ENCODE data around the gene CYP39A1. TPM values are rescaled to one million over a fixed set of nuclear protein-coding genes. Genes with fewer than 3 reads are reported as not detected.

Gene CYP39A1
- total and polyA plus RNA-seq, 2 donors: 1.2 to 1.7 TPM

GRCh38 chr6:46612645-46613044 lies 40.0 kb downstream of the CYP39A1 start:
- Histone ChIP-seq H3K9me3 (ENCODE audit: control insufficient read depth in 2 of 2, insufficient read depth in 1 of 2, low read length in 1 of 2) (no peaks in the 10 kb centered on the region), H3K36me3 (ENCODE audit: control insufficient read depth in 2 of 2, insufficient read depth in 2 of 2, low read length in 1 of 2) (no peaks in the 10 kb centered on the region), H3K27ac (ENCODE audit: low read depth in 1 of 2, low read length in 1 of 2) (no peak overlapping the region), H3K4me1 (ENCODE audit: control insufficient read depth in 2 of 2, insufficient read depth in 2 of 2, low read length in 2 of 2) (no peaks in the 10 kb centered on the region), H3K4me3 (ENCODE audit: low read length in 2 of 2) (no peak overlapping the region), H3K27me3 (ENCODE audit: control insufficient read depth in 2 of 2, insufficient read depth in 1 of 2, low read length in 1 of 2) (no peaks in the 10 kb centered on the region)
- WGBS: 87% methylated on average over 2 of the region's 2 CpGs
- DNase-seq (ENCODE audit: low read depth in 6 of 9, low spot score in 9 of 9): no peak

- WGBS: 92% methylated on average over 3 of the region's 3 CpGs
- DNase-seq (ENCODE audit: low read depth in 6 of 9, low spot score in 9 of 9): no peak
- no peaks in the 10 kb centered on the region for H3K4me1 ChIP-seq (ENCODE audit: control insufficient read depth in 2 of 2, insufficient read depth in 2 of 2, low read length in 2 of 2)
- H3K9me3 ChIP-seq (ENCODE audit: control insufficient read depth in 2 of 2, insufficient read depth in 1 of 2, low read length in 1 of 2): no peaks in the 10 kb centered on the region
- no peak overlapping the region for H3K27ac ChIP-seq (ENCODE audit: low read depth in 1 of 2, low read length in 1 of 2)
- H3K4me3 ChIP-seq (ENCODE audit: low read length in 2 of 2): no peak overlapping the region
- H3K27me3 ChIP-seq (ENCODE audit: control insufficient read depth in 2 of 2, insufficient read depth in 1 of 2, low read length in 1 of 2): no peaks in the 10 kb centered on the region
- no peaks in the 10 kb centered on the region for H3K36me3 ChIP-seq (ENCODE audit: control insufficient read depth in 2 of 2, insufficient read depth in 2 of 2, low read length in 1 of 2)
Measured at GRCh38 chr6:46610862-46611553, 41.6 kb downstream of the CYP39A1 start.

GRCh38 chr6:46606338-46606737 lies 46.3 kb downstream of the CYP39A1 start:
- Histone ChIP-seq H3K4me3 (ENCODE audit: low read length in 2 of 2) (no peak overlapping the region), H3K9me3 (ENCODE audit: control insufficient read depth in 2 of 2, insufficient read depth in 1 of 2, low read length in 1 of 2) (no peaks in the 10 kb centered on the region), H3K27ac (ENCODE audit: low read depth in 1 of 2, low read length in 1 of 2) (no peak overlapping the region), H3K4me1 (ENCODE audit: control insufficient read depth in 2 of 2, insufficient read depth in 2 of 2, low read length in 2 of 2) (no peaks in the 10 kb centered on the region), H3K27me3 (ENCODE audit: control insufficient read depth in 2 of 2, insufficient read depth in 1 of 2, low read length in 1 of 2) (no peaks in the 10 kb centered on the region), H3K36me3 (ENCODE audit: control insufficient read depth in 2 of 2, insufficient read depth in 2 of 2, low read length in 1 of 2) (no peaks in the 10 kb centered on the region)
- WGBS: 77% methylated on average over 3 of the region's 3 CpGs
- DNase-seq (ENCODE audit: low read depth in 6 of 9, low spot score in 9 of 9): no peak

GRCh38 chr6:46605091-46605797 lies 47.4 kb downstream of the CYP39A1 start:
- Histone ChIP-seq H3K4me1 (ENCODE audit: control insufficient read depth in 2 of 2, insufficient read depth in 2 of 2, low read length in 2 of 2) (no peaks in the 10 kb centered on the region), H3K27me3 (ENCODE audit: control insufficient read depth in 2 of 2, insufficient read depth in 1 of 2, low read length in 1 of 2) (no peaks in the 10 kb centered on the region), H3K36me3 (ENCODE audit: control insufficient read depth in 2 of 2, insufficient read depth in 2 of 2, low read length in 1 of 2) (no peaks in the 10 kb centered on the region), H3K9me3 (ENCODE audit: control insufficient read depth in 2 of 2, insufficient read depth in 1 of 2, low read length in 1 of 2) (no peaks in the 10 kb centered on the region), H3K27ac (ENCODE audit: low read depth in 1 of 2, low read length in 1 of 2) (no peak overlapping the region), H3K4me3 (ENCODE audit: low read length in 2 of 2) (no peak overlapping the region)
- 95% methylated on average over 3 of the region's 3 CpGs for WGBS
- no peak for DNase-seq (ENCODE audit: low read depth in 6 of 9, low spot score in 9 of 9)

- WGBS: 95% methylated on average over 3 of the region's 3 CpGs
- DNase-seq (ENCODE audit: low read depth in 6 of 9, low spot score in 9 of 9): no peak
- no peaks in the 10 kb centered on the region for H3K4me1 ChIP-seq (ENCODE audit: control insufficient read depth in 2 of 2, insufficient read depth in 2 of 2, low read length in 2 of 2)
Measured at GRCh38 chr6:46598215-46598614, 54.4 kb downstream of the CYP39A1 start.

GRCh38 chr6:46592740-46593139 lies 59.9 kb downstream of the CYP39A1 start:
- no peak for DNase-seq (ENCODE audit: low read depth in 6 of 9, low spot score in 9 of 9)
- Histone ChIP-seq H3K27ac (ENCODE audit: low read depth in 1 of 2, low read length in 1 of 2) (no peak overlapping the region), H3K9me3 (ENCODE audit: control insufficient read depth in 2 of 2, insufficient read depth in 1 of 2, low read length in 1 of 2) (no peaks in the 10 kb centered on the region)

More at GRCh38 chr6:46598215-46598614, 54.4 kb downstream of the CYP39A1 start:
- no peak overlapping the region for H3K4me3 ChIP-seq (ENCODE audit: low read length in 2 of 2)
- H3K27me3 ChIP-seq (ENCODE audit: control insufficient read depth in 2 of 2, insufficient read depth in 1 of 2, low read length in 1 of 2): no peaks in the 10 kb centered on the region
- H3K36me3 ChIP-seq (ENCODE audit: control insufficient read depth in 2 of 2, insufficient read depth in 2 of 2, low read length in 1 of 2): no peaks in the 10 kb centered on the region
- no peak overlapping the region for H3K27ac ChIP-seq (ENCODE audit: low read depth in 1 of 2, low read length in 1 of 2)
- no peaks in the 10 kb centered on the region for H3K9me3 ChIP-seq (ENCODE audit: control insufficient read depth in 2 of 2, insufficient read depth in 1 of 2, low read length in 1 of 2)

GRCh38 chr6:46592046-46592445 lies 60.6 kb downstream of the CYP39A1 start:
- Histone ChIP-seq H3K27me3 (ENCODE audit: control insufficient read depth in 2 of 2, insufficient read depth in 1 of 2, low read length in 1 of 2) (no peaks in the 10 kb centered on the region), H3K27ac (ENCODE audit: low read depth in 1 of 2, low read length in 1 of 2) (no peak overlapping the region), H3K9me3 (ENCODE audit: control insufficient read depth in 2 of 2, insufficient read depth in 1 of 2, low read length in 1 of 2) (no peaks in the 10 kb centered on the region), H3K4me3 (ENCODE audit: low read length in 2 of 2) (no peak overlapping the region), H3K4me1 (ENCODE audit: control insufficient read depth in 2 of 2, insufficient read depth in 2 of 2, low read length in 2 of 2) (no peaks in the 10 kb centered on the region), H3K36me3 (ENCODE audit: control insufficient read depth in 2 of 2, insufficient read depth in 2 of 2, low read length in 1 of 2) (no peaks in the 10 kb centered on the region)
- WGBS: 97% methylated on average over 3 of the region's 3 CpGs
- no peak for DNase-seq (ENCODE audit: low read depth in 6 of 9, low spot score in 9 of 9)

More at GRCh38 chr6:46592740-46593139, 59.9 kb downstream of the CYP39A1 start:
- no peaks in the 10 kb centered on the region for H3K27me3 ChIP-seq (ENCODE audit: control insufficient read depth in 2 of 2, insufficient read depth in 1 of 2, low read length in 1 of 2)
- H3K4me3 ChIP-seq (ENCODE audit: low read length in 2 of 2): no peak overlapping the region
- H3K4me1 ChIP-seq (ENCODE audit: control insufficient read depth in 2 of 2, insufficient read depth in 2 of 2, low read length in 2 of 2): no peaks in the 10 kb centered on the region
- H3K36me3 ChIP-seq (ENCODE audit: control insufficient read depth in 2 of 2, insufficient read depth in 2 of 2, low read length in 1 of 2): no peaks in the 10 kb centered on the region

GRCh38 chr6:46590765-46591164 lies 61.9 kb downstream of the CYP39A1 start:
- H3K9me3 ChIP-seq (ENCODE audit: control insufficient read depth in 2 of 2, insufficient read depth in 1 of 2, low read length in 1 of 2): no peaks in the 10 kb centered on the region
- H3K4me1 ChIP-seq (ENCODE audit: control insufficient read depth in 2 of 2, insufficient read depth in 2 of 2, low read length in 2 of 2): no peaks in the 10 kb centered on the region
- no peaks in the 10 kb centered on the region for H3K27me3 ChIP-seq (ENCODE audit: control insufficient read depth in 2 of 2, insufficient read depth in 1 of 2, low read length in 1 of 2)
- no peak overlapping the region for H3K4me3 ChIP-seq (ENCODE audit: low read length in 2 of 2)
- H3K36me3 ChIP-seq (ENCODE audit: control insufficient read depth in 2 of 2, insufficient read depth in 2 of 2, low read length in 1 of 2): no peaks in the 10 kb centered on the region
- no peak overlapping the region for H3K27ac ChIP-seq (ENCODE audit: low read depth in 1 of 2, low read length in 1 of 2)
- DNase-seq (ENCODE audit: low read depth in 6 of 9, low spot score in 9 of 9): no peak

- WGBS: 84% methylated on average over 2 of the region's 2 CpGs
- no peaks in the 10 kb centered on the region for H3K27me3 ChIP-seq (ENCODE audit: control insufficient read depth in 2 of 2, insufficient read depth in 1 of 2, low read length in 1 of 2)
- H3K4me1 ChIP-seq (ENCODE audit: control insufficient read depth in 2 of 2, insufficient read depth in 2 of 2, low read length in 2 of 2): no peaks in the 10 kb centered on the region
- no peak overlapping the region for H3K4me3 ChIP-seq (ENCODE audit: low read length in 2 of 2)
- DNase-seq (ENCODE audit: low read depth in 6 of 9, low spot score in 9 of 9): no peak
- H3K27ac ChIP-seq (ENCODE audit: low read depth in 1 of 2, low read length in 1 of 2): no peak overlapping the region
- no peaks in the 10 kb centered on the region for H3K9me3 ChIP-seq (ENCODE audit: control insufficient read depth in 2 of 2, insufficient read depth in 1 of 2, low read length in 1 of 2)
- H3K36me3 ChIP-seq (ENCODE audit: control insufficient read depth in 2 of 2, insufficient read depth in 2 of 2, low read length in 1 of 2): no peaks in the 10 kb centered on the region
Measured at GRCh38 chr6:46586906-46587305, 65.7 kb downstream of the CYP39A1 start.
